ENCODE data around the gene GPD2. TPM values are rescaled to one million over a fixed set of nuclear protein-coding genes. Genes with fewer than 3 reads are reported as not detected.
A peak's percentile ranks its signal among the peaks of the same experiment; 100 is the strongest.

The GPD2 gene
- total and polyA plus RNA-seq, 2 of the 4 experiments (the other 2 are of a cell fraction): 20.4 to 100 TPM

GRCh38 chr2:156581280-156581679 is 145.1 kb downstream of the GPD2 start:
- ChIA-PET POLR2A (ENCODE audit: unreplicated experiment) (no interaction called here), CTCF (interaction anchor here (1.3 to 1.5 kb wide), 2 partner anchors 11 to 246 kb away, joined by 4 to 6 read pairs; no protein-coding TSS in a partner anchor)
- in situ Hi-C loops (cut with MboI; ENCODE audit: low sequenced_read_pairs): loop anchor here (10.0 to 25.0 kb wide), 3 partner anchors 244 to 1194 kb away; partner anchors contain the start of gene NR4A2
- Histone ChIP-seq H3K27me3 (ENCODE audit: control insufficient read depth, insufficient read depth, low read length) (no peaks in the 10 kb centered on the region), H3K27ac (ENCODE audit: insufficient read depth, low read length) (no peak overlapping the region), H2BK15ac (ENCODE audit: low read depth, low read length) (no peak overlapping the region), H3K79me1 (ENCODE audit: low read depth in 1 of 2, low read length in 2 of 2) (no peaks in the 10 kb centered on the region), H3K4me1 (ENCODE audit: control insufficient read depth, insufficient read depth, low read length) (no peaks in the 10 kb centered on the region), H2AK9ac (replicated peaks; ENCODE audit: low read depth, low read length, poor library complexity) (no peak overlapping the region), H3K56ac (ENCODE audit: extremely low read depth, insufficient read depth, low read length) (no peak overlapping the region), H3K14ac (replicated peaks; ENCODE audit: low read depth, low read length) (no peak overlapping the region), H2BK5ac (ENCODE audit: low read depth, low read length, poor library complexity, severe bottlenecking) (no peak overlapping the region), H3K4me3 (ENCODE audit: insufficient read depth, low read depth, low read length) (no peak overlapping the region), H2BK120ac (ENCODE audit: low read depth, low read length) (no peak overlapping the region), H3K36me3 (ENCODE audit: control insufficient read depth, insufficient read depth, low read length) (no peaks in the 10 kb centered on the region), H4K8ac (ENCODE audit: low read depth in 2 of 2, low read length in 2 of 2) (no peak overlapping the region), H4K20me1 (ENCODE audit: insufficient read depth, low read length) (no peaks in the 10 kb centered on the region), H3K4me2 (ENCODE audit: low read depth, low read length) (no peak overlapping the region), H2AK5ac (ENCODE audit: low read depth, low read length) (no peak overlapping the region), H3K23ac (ENCODE audit: low read depth, low read length) (no peak overlapping the region), H3K9me3 (ENCODE audit: control insufficient read depth, insufficient read depth, low read length) (no peaks in the 10 kb centered on the region), H4K5ac (ENCODE audit: low read depth, low read length) (no peak overlapping the region), H4K91ac (ENCODE audit: insufficient read depth, low read depth, low read length) (no peak overlapping the region), H2AFZ (replicated peaks; ENCODE audit: low read length, poor library complexity) (no peak overlapping the region), H3K9ac (ENCODE audit: low read depth, low read length) (no peak overlapping the region), H2BK20ac (ENCODE audit: low read depth, low read length) (no peak overlapping the region), H3K18ac (ENCODE audit: low read depth, low read length) (no peak overlapping the region), H3K9me1 (ENCODE audit: insufficient read depth, low read length) (no peaks in the 10 kb centered on the region), H3K4ac (ENCODE audit: low read depth, low read length) (no peak overlapping the region)
- intact Hi-C loops (cut with micrococcal nuclease): no loop called here
- DNase-seq (no peak), ATAC-seq (ENCODE audit: low read depth) (peak; percentile 17; the same call in 1 of the 2 replicates)
- no CpG with 5 or more reads among the region's 2 CpGs for WGBS, 2 experiments (ENCODE audit: extremely low coverage in 2 of 2, insufficient read length in 1 of 2)
- dilution Hi-C loops (cut with HindIII; ENCODE audit: low sequenced_read_pairs, unreplicated experiment): no loop called here
- BruUV-seq (replicated peaks): no TSS peak
- TF ChIP-seq RFX5 (IDR thresholded peaks at IDR 0.05; ENCODE audit: low read depth, low read length): no peak
- TF ChIP-seq MAFK (IDR thresholded peaks at IDR 0.05; ENCODE audit: low read depth, low read length): no peak
- TF ChIP-seq MXI1 (IDR thresholded peaks at IDR 0.05; ENCODE audit: borderline replicate concordance, low read depth, low read length): no peak
- TF ChIP-seq CEBPB (IDR thresholded peaks at IDR 0.05; ENCODE audit: low read depth, low read length): no peak
- no peak for TF ChIP-seq BHLHE40 (IDR thresholded peaks at IDR 0.05; ENCODE audit: low read depth, low read length)
- no peak for TF ChIP-seq NFE2L2 (IDR thresholded peaks at IDR 0.05; ENCODE audit: low read depth, low read length)
- TF ChIP-seq USF2 (IDR thresholded peaks at IDR 0.05; ENCODE audit: low read depth, low read length): no peak
- TF ChIP-seq ELK1 (IDR thresholded peaks at IDR 0.05; ENCODE audit: borderline replicate concordance, low read depth, low read length): no peak
- TF ChIP-seq SMC3 (IDR thresholded peaks at IDR 0.05; ENCODE audit: low read depth, low read length): no peak
- no peak for TF ChIP-seq MAZ (IDR thresholded peaks at IDR 0.05; ENCODE audit: borderline replicate concordance, low read depth, low read length)
- no peak for TF ChIP-seq CTCF (conservative IDR thresholded peaks at IDR 0.05; ENCODE audit: low read depth, low read length)
- no peak for TF ChIP-seq POLR2A (IDR thresholded peaks at IDR 0.05; ENCODE audit: low read depth, low read length)
- TF ChIP-seq RAD21 (IDR thresholded peaks at IDR 0.05; ENCODE audit: low read length): no peak
- TF ChIP-seq RCOR1 (IDR thresholded peaks at IDR 0.05; ENCODE audit: insufficient replicate concordance, low read length): no peak
- TF ChIP-seq FOS (IDR thresholded peaks at IDR 0.05; ENCODE audit: low read depth, low read length): no peak
- no peak for TF ChIP-seq CHD1 (IDR thresholded peaks at IDR 0.05; ENCODE audit: low read depth, low read length)

Data from IMR-90 (cell line).